SW 1271 (cell line): ENCODE measurements around the gene ZNF774.
"Not testable (repeated sequence)": the region's sequence is repeated elsewhere in the genome, so short reads cannot be mapped to it uniquely, and the experiment has no call there.

Experiments used
- DNase-seq, 2 experiments: peaks; one replicate each; lab custom pipeline; 2025; lab: John Stamatoyannopoulos, UW

ZNF774 gene

GRCh38 chr15:90389513-90389912, 37.4 kb downstream of the ZNF774 start:
- no peak for DNase-seq

GRCh38 chr15:90393040-90393439, 41.0 kb downstream of the ZNF774 start:
- DNase-seq: no peak

- no peak for DNase-seq
Measured at GRCh38 chr15:90394074-90394473, 42.0 kb downstream of the ZNF774 start.

GRCh38 chr15:90394748-90395442, 42.8 kb downstream of the ZNF774 start:
- DNase-seq: no peak

GRCh38 chr15:90396321-90396720, 44.2 kb downstream of the ZNF774 start:
- DNase-seq: no peak

- DNase-seq: peak in 1 of 2 experiments; percentile 77
Measured at GRCh38 chr15:90400005-90400758, 48.1 kb downstream of the ZNF774 start.

- DNase-seq: peak; percentile 95 to 100
Measured at GRCh38 chr15:90400759-90401314, 48.8 kb downstream of the ZNF774 start.

GRCh38 chr15:90401495-90401894, 49.4 kb downstream of the ZNF774 start:
- no peak for DNase-seq

GRCh38 chr15:90402223-90402622, 50.1 kb downstream of the ZNF774 start:
- peak; percentile 70 to 96 for DNase-seq

GRCh38 chr15:90402767-90403166, 50.7 kb downstream of the ZNF774 start:
- DNase-seq: no peak

GRCh38 chr15:90405055-90405607, 53.0 kb downstream of the ZNF774 start:
- DNase-seq: no peak

GRCh38 chr15:90407336-90407735, 55.3 kb downstream of the ZNF774 start:
- DNase-seq: no peak

- no peak for DNase-seq
Measured at GRCh38 chr15:90407871-90408317, 55.8 kb downstream of the ZNF774 start.

GRCh38 chr15:90408657-90409056, 56.6 kb downstream of the ZNF774 start:
- no peak for DNase-seq

GRCh38 chr15:90409587-90409986, 57.5 kb downstream of the ZNF774 start:
- not testable (repeated sequence) for DNase-seq

GRCh38 chr15:90410316-90410715, 58.2 kb downstream of the ZNF774 start:
- DNase-seq: not testable (repeated sequence)

- no peak for DNase-seq
Measured at GRCh38 chr15:90411176-90411575, 59.1 kb downstream of the ZNF774 start.
